ENCODE measurements around the gene NES.

- TF ChIP-seq CTCF (conservative IDR thresholded peaks at IDR 0.05) (no peak), EZH2 (IDR thresholded peaks at IDR 0.05; ENCODE audit: low read depth) (no peak)
These were observed 22.5 kb downstream of the NES start for GRCh38 chr1:156654700-156655099.

Measured in PC-9 (cell line).